NCI-H460 (cell line): Measurements from ENCODE around the gene ITIH1. TPM values are rescaled to one million over a fixed set of nuclear protein-coding genes. Genes with fewer than 3 reads are reported as not detected.
A peak's percentile ranks its signal among the peaks of the same experiment; 100 is the strongest.
"Not testable (repeated sequence)": the region's sequence is repeated elsewhere in the genome, so short reads cannot be mapped to it uniquely, and the experiment has no call there.

Experiments
- DNase-seq: peaks from one replicate; pipeline ENCODE4 v3.0.0-alpha.2; 2016; ENCODE audit warnings: low read depth; ENCODE audit errors: extremely low read depth
- polyA plus RNA-seq: library from polyadenylated mRNA; depleted of rRNA; stranded (reverse); fragments of >200 nt; gene quantifications from 2 replicates; pipeline ENCODE4 v1.2.3, GENCODE V29; 2014; cell fraction: nucleus; rRNA removed
- total RNA-seq: library from RNA; depleted of rRNA; stranded (reverse); fragments of >200 nt; shearing (Covaris generic); gene quantifications from 2 replicates; pipeline ENCODE4 v1.2.3, GENCODE V29; 2014; rRNA removed

Gene ITIH1
- not detected in 2 replicates for total RNA-seq
- not detected in 2 replicates for polyA plus RNA-seq

GRCh38 chr3:52777127-52777958 is at the start of gene ITIH1:
Gene ITIH1 (plus strand): TSS chr3:52777599. CDS start chr3:52777616, 17 bp downstream.
- no peak for DNase-seq

- DNase-seq: not testable (repeated sequence)
These were observed 48.6 kb upstream of the ITIH1 start for GRCh38 chr3:52728753-52729152.

GRCh38 chr3:52730681-52731080 is 46.7 kb upstream of the ITIH1 start:
- DNase-seq: no peak

GRCh38 chr3:52731590-52731989 is 45.8 kb upstream of the ITIH1 start:
- no peak for DNase-seq

- DNase-seq: no peak
These were observed 44.0 kb upstream of the ITIH1 start for GRCh38 chr3:52733256-52733891.

GRCh38 chr3:52739730-52740129 is 37.7 kb upstream of the ITIH1 start:
- no peak for DNase-seq

- DNase-seq: peak; percentile 18
These were observed 34.9 kb upstream of the ITIH1 start for GRCh38 chr3:52742418-52743041.

GRCh38 chr3:52743152-52743551 is 34.2 kb upstream of the ITIH1 start:
- no peak for DNase-seq

GRCh38 chr3:52743721-52744120 is 33.7 kb upstream of the ITIH1 start:
- no peak for DNase-seq

- DNase-seq: no peak
These were observed 25.2 kb upstream of the ITIH1 start for GRCh38 chr3:52752045-52752660.

GRCh38 chr3:52754373-52754772 is 23.0 kb upstream of the ITIH1 start:
- DNase-seq: no peak

- no peak for DNase-seq
These were observed 21.3 kb upstream of the ITIH1 start for GRCh38 chr3:52756141-52756540.

- DNase-seq: no peak
These were observed 13.9 kb upstream of the ITIH1 start for GRCh38 chr3:52763466-52763865.

- DNase-seq: no peak
These were observed 7.5 kb upstream of the ITIH1 start for GRCh38 chr3:52769786-52770455.

- peak; percentile 85 for DNase-seq
These were observed 6.7 kb upstream of the ITIH1 start, which contains the start of gene NEK4 for GRCh38 chr3:52770496-52771333. Gene NEK4 (minus strand): TSS chr3:52770940. CDS start chr3:52770746, 194 bp downstream.

GRCh38 chr3:52771334-52771681 is 6.1 kb upstream of the ITIH1 start:
- no peak for DNase-seq

GRCh38 chr3:52771702-52772101 is 5.7 kb upstream of the ITIH1 start:
- no peak for DNase-seq

- no peak for DNase-seq
These were observed 3.9 kb upstream of the ITIH1 start for GRCh38 chr3:52773361-52774065.
